ENCODE measurements around the gene GPATCH4.
A peak's percentile ranks its signal among the peaks of the same experiment; 100 is the strongest.
"Not testable (repeated sequence)": the region's sequence is repeated elsewhere in the genome, so short reads cannot be mapped to it uniquely, and the experiment has no call there.

GPATCH4 gene

DNA sequence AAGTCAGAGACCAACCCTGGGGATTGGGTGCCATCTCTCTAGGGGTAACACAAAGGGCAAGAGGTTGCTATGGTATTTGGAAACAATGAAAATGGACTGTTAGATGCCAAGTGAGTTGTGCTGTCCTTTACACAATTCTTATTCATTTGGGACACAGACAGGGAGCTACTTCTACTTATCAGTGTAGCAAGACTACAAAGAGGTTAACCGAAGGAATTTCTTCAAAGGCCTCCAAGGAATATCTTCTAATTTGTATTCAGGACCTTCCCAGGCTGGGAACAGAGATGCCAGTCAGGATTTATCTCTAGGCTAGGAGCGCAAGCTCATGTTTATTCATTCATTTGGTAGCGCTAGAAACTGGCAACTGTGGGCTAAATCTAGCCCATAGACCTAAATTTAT, 7.1 kb downstream of the GPATCH4 start:
- Mint-ChIP-seq H3K4me3 (no peak overlapping the region), H3K4me1 (ENCODE audit: low read depth) (peaks cover 30% of the 10 kb centered on the region), H3K36me3 (no peaks in the 10 kb centered on the region), H3K27ac (peak overlapping the region; percentile 28), H3K27me3 (no peaks in the 10 kb centered on the region), H3K9me3 (ENCODE audit: low read depth) (no peaks in the 10 kb centered on the region)

DNA sequence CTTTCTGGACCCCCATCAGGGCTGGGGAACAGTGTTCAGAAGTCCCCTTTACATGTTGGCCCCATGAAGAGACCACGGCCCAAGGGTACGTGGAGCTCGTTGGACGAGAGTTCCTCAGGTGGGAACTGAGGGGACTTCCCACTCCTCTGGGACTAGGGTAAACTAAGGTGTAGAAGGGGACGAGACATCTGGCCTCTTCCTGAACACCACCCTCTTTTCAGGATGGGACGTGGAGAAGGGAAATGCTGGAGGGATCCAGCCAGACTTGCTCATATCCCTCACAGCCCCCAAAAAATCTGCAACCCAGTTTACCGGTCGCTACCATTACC, 7.7 kb downstream of the GPATCH4 start:
- Mint-ChIP-seq H3K9me3 (ENCODE audit: low read depth) (no peaks in the 10 kb centered on the region), H3K27me3 (no peaks in the 10 kb centered on the region), H3K4me3 (no peak overlapping the region), H3K27ac (no peak overlapping the region), H3K36me3 (no peaks in the 10 kb centered on the region), H3K4me1 (ENCODE audit: low read depth) (peaks cover 27% of the 10 kb centered on the region)

DNA sequence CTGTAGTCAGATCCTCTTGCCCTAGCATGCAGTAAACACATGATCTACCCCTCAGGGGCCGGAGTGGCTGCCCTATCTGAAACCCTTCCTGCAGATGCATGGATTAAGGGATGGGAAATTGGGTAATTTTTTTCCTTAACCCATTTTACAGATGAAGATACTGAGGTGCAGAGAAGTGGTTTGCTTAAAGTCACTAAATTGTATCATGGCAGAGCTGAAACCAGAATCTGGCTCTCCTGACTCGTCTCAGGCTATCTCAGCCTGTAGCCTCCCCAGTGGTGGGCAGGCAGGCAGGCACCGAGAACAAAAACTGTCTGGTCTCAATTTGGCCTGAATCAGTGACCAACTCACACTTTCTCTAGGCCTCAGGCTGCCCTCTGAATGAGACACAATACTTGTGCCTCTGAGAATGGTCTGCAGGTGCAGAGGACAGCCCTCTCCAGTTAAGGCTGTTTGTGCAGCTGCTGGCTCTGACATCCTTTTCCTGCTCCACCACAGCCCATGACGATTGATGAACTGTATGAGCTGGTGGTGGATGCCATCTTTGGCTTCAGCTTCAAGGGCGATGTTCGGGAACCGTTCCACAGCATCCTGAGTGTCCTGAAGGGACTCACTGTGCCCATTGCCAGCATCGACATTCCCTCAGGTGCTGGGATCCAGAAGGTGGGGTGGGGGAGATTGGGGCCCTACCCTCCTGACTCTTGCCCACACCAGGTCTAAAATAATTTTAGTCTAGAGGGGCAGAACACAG, 8.2 kb downstream of the GPATCH4 start:
- Mint-ChIP-seq H3K9me3 (ENCODE audit: low read depth) (no peaks in the 10 kb centered on the region), H3K4me1 (ENCODE audit: low read depth) (peaks cover 27% of the 10 kb centered on the region), H3K27me3 (no peaks in the 10 kb centered on the region), H3K36me3 (no peaks in the 10 kb centered on the region), H3K4me3 (peak overlapping the region; percentile 92), H3K27ac (peak overlapping the region; percentile 25)

DNA sequence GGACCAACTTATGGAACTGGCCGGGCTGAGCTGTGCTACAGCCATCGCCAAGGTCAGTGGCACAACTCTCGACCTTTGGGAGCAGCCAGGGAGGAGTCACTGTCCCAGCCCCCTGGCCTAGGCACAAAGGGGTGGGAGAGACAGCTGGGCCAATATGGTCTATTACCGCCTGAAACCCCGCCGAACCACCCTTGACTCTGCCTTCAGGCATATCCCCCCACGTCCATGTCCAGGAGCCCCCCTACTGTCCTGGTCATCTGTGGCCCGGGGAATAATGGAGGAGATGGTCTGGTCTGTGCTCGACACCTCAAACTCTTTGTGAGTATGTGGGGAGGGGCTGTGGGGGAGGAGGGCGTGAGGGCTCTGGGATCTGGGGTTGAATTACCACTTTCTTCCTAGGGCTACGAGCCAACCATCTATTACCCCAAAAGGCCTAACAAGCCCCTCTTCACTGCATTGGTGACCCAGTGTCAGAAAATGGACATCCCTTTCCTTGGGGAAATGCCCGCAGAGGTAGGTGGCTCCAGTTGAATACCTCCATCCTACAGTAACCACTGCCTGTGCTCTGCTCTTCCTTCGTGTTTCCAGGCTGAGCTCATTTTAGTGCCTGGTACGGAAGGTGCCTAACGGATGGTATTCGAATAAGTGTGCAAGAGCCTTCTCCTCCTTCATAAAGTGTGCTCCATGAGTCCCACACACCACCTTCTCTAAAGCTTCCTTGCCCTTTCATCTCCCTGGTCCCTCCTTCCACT, 8.9 kb downstream of the GPATCH4 start:
- Mint-ChIP-seq H3K9me3 (ENCODE audit: low read depth) (no peaks in the 10 kb centered on the region), H3K27me3 (no peaks in the 10 kb centered on the region), H3K27ac (peak overlapping the region; percentile 25), H3K36me3 (no peaks in the 10 kb centered on the region), H3K4me1 (ENCODE audit: low read depth) (peaks cover 27% of the 10 kb centered on the region), H3K4me3 (peak overlapping the region; percentile 92)

DNA sequence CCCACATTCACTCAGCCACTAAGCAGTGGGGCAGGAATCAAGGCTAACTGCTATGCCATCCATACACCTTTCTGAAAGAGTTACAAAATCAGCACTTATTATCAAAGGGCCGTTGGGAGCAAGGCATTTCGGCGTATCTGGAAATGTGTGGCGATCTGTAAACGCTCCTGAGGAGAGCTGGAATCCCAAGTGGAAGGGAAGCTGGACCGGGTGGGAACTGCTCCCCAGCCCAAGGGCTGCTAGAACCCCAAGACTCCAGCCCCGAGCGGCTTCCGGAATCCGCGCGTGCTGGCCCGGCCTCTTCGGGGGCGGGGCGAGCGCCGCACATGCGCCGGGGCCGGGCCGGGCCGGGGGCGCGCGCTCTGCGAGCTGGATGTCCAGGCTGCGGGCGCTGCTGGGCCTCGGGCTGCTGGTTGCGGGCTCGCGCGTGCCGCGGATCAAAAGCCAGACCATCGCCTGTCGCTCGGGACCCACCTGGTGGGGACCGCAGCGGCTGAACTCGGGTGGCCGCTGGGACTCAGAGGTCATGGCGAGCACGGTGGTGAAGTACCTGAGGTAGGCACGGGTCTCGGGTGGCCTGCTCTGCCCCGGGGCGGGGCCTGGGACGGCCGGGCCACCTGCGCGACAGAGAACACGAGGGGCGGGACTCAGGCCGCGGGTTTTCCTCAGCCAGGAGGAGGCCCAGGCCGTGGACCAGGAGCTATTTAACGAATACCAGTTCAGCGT, 9.7 kb downstream of the GPATCH4 start, which contains the start of gene NAXE:
NAXE (plus strand) TSS at position 345 of the 726 bp plus-strand sequence; CDS start at position 374, 29 bp downstream.
- peak within 1 kb of the TSS; percentile 92 for H3K4me3 Mint-ChIP-seq
- peak within 1 kb of the TSS; percentile 92 for H3K27ac Mint-ChIP-seq
- H3K36me3 Mint-ChIP-seq: no peaks in the 10 kb centered on the region
- peaks cover 27% of the 10 kb centered on the region for H3K4me1 Mint-ChIP-seq (ENCODE audit: low read depth)
- H3K9me3 Mint-ChIP-seq (ENCODE audit: low read depth): no peaks in the 10 kb centered on the region
- H3K27me3 Mint-ChIP-seq: no peaks in the 10 kb centered on the region

DNA sequence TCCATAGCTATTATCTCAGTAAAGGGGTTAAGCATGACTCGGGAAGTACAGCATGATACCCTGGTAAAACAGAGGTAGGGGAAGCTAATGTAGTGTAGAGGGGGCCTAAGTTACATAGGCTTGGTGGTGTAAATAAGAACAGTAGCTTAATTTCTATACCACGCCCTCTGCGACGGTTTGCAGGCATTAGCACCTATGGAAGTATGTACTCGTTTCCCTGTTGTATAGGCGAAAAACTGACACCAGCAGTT, 10.2 kb downstream of the GPATCH4 start:
- no peaks in the 10 kb centered on the region for H3K27me3 Mint-ChIP-seq
- peak overlapping the region; percentile 92 for H3K27ac Mint-ChIP-seq

DNA sequence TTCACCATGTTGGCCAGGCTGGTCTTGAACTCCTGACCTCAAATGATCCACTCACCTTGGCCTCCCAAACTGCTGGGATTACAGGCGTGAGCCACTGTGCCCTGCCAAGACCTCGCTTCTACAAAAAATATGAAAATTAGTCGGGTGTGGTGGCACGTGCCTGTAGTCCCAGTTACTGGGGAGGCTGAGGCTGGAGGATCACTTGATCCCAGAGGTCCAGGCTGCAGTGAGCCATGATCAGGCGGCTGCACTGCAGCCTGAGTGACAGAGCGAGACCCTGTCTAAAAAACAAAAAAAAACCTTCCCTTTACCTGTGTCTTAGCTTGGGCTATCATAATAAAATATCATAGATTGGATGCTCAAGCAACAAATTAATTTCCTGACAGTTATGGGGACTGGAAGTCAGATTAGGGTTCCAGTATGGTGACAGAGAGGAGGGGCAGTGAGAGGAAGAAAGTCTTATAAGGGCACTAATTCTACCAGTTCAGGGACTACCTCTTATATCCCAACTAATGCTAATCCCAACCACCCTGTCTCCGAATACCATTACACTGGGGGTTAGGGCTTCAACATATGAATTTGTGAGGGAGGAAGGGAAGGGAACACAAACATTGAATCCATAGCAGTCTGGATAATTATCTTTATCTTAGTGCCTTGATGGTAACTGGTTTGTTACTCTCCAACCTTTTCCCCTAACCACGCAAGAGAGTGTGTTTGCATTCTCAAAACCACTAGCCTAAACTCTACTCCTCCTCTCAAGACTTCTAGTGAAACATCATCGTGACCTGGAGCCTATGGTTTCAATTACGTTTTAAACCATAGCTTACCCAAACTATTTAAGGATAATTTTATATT, 10.7 kb downstream of the GPATCH4 start:
- Mint-ChIP-seq H3K27ac (peak overlapping the region; percentile 5), H3K27me3 (no peaks in the 10 kb centered on the region), H3K4me1 (ENCODE audit: low read depth) (peaks cover 29% of the 10 kb centered on the region), H3K36me3 (peaks cover under 1% of the 10 kb centered on the region), H3K9me3 (ENCODE audit: low read depth) (no peaks in the 10 kb centered on the region), H3K4me3 (peak overlapping the region; percentile 92)

More for the DNA sequence above, 10.2 kb downstream of the GPATCH4 start:
- no peaks in the 10 kb centered on the region for H3K36me3 Mint-ChIP-seq
- H3K4me1 Mint-ChIP-seq (ENCODE audit: low read depth): peaks cover 26% of the 10 kb centered on the region
- H3K9me3 Mint-ChIP-seq (ENCODE audit: low read depth): no peaks in the 10 kb centered on the region
- peak overlapping the region; percentile 92 for H3K4me3 Mint-ChIP-seq

DNA sequence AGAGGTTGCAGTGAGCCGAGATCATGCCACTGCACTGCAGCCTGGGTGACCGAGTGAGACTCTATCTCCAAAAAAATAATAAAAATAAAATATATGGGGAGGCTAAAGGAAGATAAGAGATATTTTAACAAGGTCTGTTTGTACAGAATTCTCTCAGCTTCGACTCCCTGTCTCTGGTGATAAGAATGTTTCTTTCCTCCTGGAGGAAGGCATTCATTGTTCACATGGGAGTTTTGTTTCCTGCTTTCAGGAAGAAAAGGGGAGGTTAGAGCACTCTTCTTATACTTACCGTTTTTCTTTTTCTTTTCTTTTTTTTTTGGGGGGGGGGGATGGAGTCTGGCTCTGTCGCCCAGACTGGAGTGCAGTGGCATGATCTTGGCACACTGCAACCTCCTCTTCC, 11.7 kb downstream of the GPATCH4 start:
- Mint-ChIP-seq H3K27me3 (no peaks in the 10 kb centered on the region), H3K27ac (no peak overlapping the region), H3K9me3 (ENCODE audit: low read depth) (no peaks in the 10 kb centered on the region), H3K36me3 (peaks cover 3% of the 10 kb centered on the region), H3K4me3 (no peak overlapping the region), H3K4me1 (ENCODE audit: low read depth) (peaks cover 28% of the 10 kb centered on the region)

DNA sequence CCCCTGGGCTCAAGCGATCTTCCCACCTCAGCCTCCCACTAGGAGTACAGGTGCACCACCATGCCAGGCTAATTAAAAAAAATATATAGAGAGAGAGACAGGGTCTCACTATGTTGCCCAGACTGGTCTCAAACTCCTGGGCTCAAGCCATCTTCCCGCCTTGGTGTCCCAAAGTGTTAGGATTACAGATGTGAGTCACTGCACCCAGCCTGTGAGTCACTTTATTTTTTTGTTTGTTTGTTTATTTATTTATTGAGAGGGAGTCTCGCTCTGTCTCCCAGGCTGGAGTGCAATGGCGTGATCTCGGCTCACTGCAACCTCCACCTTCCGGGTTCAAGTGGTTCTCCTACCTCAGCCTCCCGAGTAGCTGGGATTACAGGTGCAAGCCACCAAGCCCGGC, 13.4 kb downstream of the GPATCH4 start:
- not testable (repeated sequence) for H3K36me3 Mint-ChIP-seq; H3K27ac Mint-ChIP-seq; H3K4me3 Mint-ChIP-seq; H3K27me3 Mint-ChIP-seq; H3K9me3 Mint-ChIP-seq (ENCODE audit: low read depth)
- H3K4me1 Mint-ChIP-seq (ENCODE audit: low read depth): peaks cover 36% of the 10 kb centered on the region

DNA sequence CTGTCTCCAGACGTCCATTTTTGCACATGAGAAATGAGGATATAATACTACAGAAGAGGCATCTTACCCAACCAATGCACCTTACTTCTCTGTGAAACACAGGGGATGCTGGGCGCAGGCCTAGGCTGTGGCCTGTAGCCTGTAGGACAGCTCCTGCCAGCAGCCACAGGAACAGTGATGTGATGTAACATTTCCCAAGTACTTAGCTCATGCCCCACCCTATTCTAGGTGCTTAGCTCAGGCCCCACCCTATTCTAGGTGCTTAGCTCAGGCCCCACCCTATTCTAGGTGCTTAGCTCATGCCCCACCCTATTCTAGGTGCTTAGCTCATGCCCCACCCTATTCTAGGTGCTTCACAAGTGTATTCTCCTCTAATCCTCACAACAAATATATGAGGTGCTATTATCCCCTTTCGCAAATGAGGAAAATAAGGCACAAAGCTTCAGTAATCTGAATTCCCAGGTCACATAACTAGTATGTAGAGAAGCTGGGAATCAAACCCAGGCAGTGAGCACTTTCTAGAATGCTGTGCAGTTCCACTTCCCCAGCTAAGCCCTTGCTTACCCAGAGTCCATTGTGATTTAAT, 14.3 kb downstream of the GPATCH4 start:
- peaks cover 38% of the 10 kb centered on the region for H3K4me1 Mint-ChIP-seq (ENCODE audit: low read depth)
- H3K27ac Mint-ChIP-seq: no peak overlapping the region
- peaks cover 5% of the 10 kb centered on the region for H3K36me3 Mint-ChIP-seq
- no peaks in the 10 kb centered on the region for H3K9me3 Mint-ChIP-seq (ENCODE audit: low read depth)
- no peak overlapping the region for H3K4me3 Mint-ChIP-seq
- H3K27me3 Mint-ChIP-seq: no peaks in the 10 kb centered on the region

DNA sequence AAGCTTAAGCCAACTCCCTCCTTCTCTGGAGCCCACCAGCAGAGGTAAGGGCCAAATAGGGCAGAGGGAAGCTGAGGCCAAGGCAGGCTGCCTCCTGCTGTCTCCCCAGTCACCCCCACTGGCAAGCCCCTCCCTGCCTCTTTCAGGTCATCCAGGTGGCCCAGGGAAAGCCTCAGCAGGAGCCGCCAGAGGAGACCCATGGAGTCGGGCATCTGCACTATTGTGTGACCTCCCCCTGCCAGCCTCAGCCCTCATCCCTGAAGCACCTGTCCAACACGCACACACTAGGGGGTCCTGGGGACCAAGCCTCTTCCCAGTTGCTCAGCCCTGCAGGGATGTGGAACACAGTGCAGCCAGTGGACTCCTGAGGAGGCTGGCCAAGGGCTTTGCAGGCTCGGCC, 15.0 kb downstream of the GPATCH4 start:
- Mint-ChIP-seq H3K27me3 (no peaks in the 10 kb centered on the region), H3K36me3 (peaks cover 5% of the 10 kb centered on the region), H3K4me1 (ENCODE audit: low read depth) (peaks cover 39% of the 10 kb centered on the region), H3K4me3 (no peak overlapping the region), H3K27ac (no peak overlapping the region), H3K9me3 (ENCODE audit: low read depth) (no peaks in the 10 kb centered on the region)

DNA sequence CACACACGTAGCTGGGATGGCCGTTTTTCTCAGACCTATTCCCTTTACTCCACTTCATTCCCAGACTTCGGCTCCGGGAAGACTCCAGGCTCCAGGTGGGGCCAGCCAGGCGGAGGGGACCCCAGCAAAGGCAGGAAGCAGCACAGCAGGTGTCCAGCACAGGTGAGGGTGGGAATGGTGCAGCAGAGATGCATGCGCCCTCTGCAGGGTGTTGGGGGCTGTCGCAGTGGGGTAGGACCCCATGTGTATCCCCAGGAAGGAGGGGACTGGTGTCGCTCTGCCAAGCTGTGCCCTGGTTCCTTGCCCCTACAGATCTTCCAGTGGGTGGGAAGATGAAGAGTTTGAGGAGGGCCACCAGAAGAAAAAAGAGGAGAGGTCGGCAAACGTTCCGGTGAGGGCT, 16.5 kb downstream of the GPATCH4 start:
- peaks cover 5% of the 10 kb centered on the region for H3K36me3 Mint-ChIP-seq

DNA sequence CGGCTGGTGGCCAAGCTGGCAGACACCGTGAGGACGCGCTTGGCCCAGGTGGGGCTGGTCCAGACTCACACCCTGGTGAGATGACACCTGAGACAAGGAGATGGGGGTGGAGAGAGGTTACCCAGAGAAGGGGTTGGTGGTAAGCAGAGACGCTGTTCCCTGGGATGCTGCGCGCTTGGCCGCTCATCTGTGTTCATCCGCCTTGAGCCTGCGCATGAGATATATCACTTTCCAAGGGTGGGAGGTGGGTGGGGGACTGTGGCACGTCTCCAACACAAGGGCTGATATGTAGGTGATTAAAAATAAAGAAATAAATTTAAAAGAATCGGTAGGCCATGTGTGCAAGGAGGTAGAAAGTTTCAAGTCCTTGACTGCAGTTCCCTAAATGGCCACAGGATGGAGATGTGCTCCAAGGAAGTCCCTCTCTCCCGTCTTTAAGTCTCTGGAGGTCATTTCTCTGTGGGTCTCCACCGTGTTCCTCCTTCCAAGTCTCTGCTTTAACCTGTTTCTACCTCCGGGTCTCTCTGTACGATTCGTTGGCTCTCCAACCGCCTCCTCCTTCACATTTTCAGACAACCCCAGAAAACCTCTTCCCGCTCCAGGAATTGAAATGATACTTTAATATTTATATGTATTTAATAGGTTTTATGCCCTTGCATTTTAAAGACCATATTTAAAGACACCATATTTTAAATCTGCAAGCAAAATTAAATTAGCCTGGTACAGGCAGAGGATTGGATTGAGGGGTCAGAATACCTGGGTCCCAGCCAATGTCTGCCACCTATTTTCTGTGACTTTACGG, 17.3 kb downstream of the GPATCH4 start:
- Mint-ChIP-seq H3K36me3 (peaks cover 5% of the 10 kb centered on the region), H3K4me3 (peak overlapping the region; percentile 96), H3K27me3 (no peaks in the 10 kb centered on the region), H3K27ac (peak overlapping the region; percentile 85), H3K4me1 (ENCODE audit: low read depth) (peaks cover 36% of the 10 kb centered on the region), H3K9me3 (ENCODE audit: low read depth) (no peaks in the 10 kb centered on the region)

More for the DNA sequence above, 16.5 kb downstream of the GPATCH4 start:
- Mint-ChIP-seq H3K4me1 (ENCODE audit: low read depth) (peaks cover 36% of the 10 kb centered on the region), H3K4me3 (no peak overlapping the region), H3K27me3 (no peaks in the 10 kb centered on the region), H3K9me3 (ENCODE audit: low read depth) (no peaks in the 10 kb centered on the region), H3K27ac (no peak overlapping the region)

Data from activated naive CD8-positive, alpha-beta T cell (primary cell).